HepG2 (cell line): ENCODE results near the gene VSIR. TPM values are rescaled to one million over a fixed set of nuclear protein-coding genes. Genes with fewer than 3 reads are reported as not detected.

Source experiments
- CBFB ChIP-seq: sonication (generic); formaldehyde crosslinking; IDR thresholded peaks from 2 replicates; pipeline ENCODE4 v1.4.0; 2020; ENCODE audit warnings: missing genetic modification reagents
- CREBL2 ChIP-seq: sonication (generic); formaldehyde crosslinking; IDR thresholded peaks from 2 replicates; pipeline ENCODE4 v1.8.1; 2023; ENCODE audit warnings: missing genetic modification reagents, mild to moderate bottlenecking, borderline replicate concordance
- E2F1 ChIP-seq: sonication (generic); formaldehyde crosslinking; IDR thresholded peaks from 2 replicates; pipeline ENCODE4 v1.5.0; 2020; ENCODE audit warnings: missing genetic modification reagents
- IRF1 ChIP-seq: sonication (generic); formaldehyde crosslinking; IDR thresholded peaks from 2 replicates; pipeline ENCODE4 v1.4.0; 2020; ENCODE audit warnings: low read depth, mild to moderate bottlenecking, missing genetic modification reagents
- KDM4B ChIP-seq: sonication (generic); formaldehyde crosslinking; IDR thresholded peaks from 2 replicates; pipeline ENCODE4 v1.4.0; 2020; ENCODE audit warnings: missing genetic modification reagents
- MEIS1 ChIP-seq: sonication (generic); formaldehyde crosslinking; IDR thresholded peaks from 2 replicates; pipeline ENCODE4 v1.9.0; 2021; ENCODE audit warnings: mild to moderate bottlenecking, missing genetic modification reagents, moderate library complexity, borderline replicate concordance
- NR2F6 ChIP-seq, 2 experiments: IDR thresholded peaks; 2 replicates each; pipeline ENCODE4 v1.6.1; 2016; ENCODE audit warnings: antibody characterized with exemption in 1 of 2, mild to moderate bottlenecking in 1 of 2
- PLRG1 ChIP-seq: fragments of 450-650 bp; conservative IDR thresholded peaks from 2 replicates; pipeline ENCODE4 v1.6.1; 2016
- POGZ ChIP-seq: sonication (generic); formaldehyde crosslinking; IDR thresholded peaks from 2 replicates; pipeline ENCODE4 v1.4.0; 2020; ENCODE audit warnings: mild to moderate bottlenecking, missing genetic modification reagents
- POLR2G ChIP-seq: fragments of 200-400 bp; formaldehyde crosslinking; IDR thresholded peaks from 2 replicates; pipeline ENCODE4 v1.6.1; 2018; ENCODE audit warnings: mild to moderate bottlenecking, low read depth, low read length, moderate library complexity
- SKI ChIP-seq: fragments of 450-650 bp; IDR thresholded peaks from one replicate; pipeline ENCODE4 v1.6.1; 2018; ENCODE audit warnings: mild to moderate bottlenecking; ENCODE audit not compliant: partially characterized antibody
- SP140L ChIP-seq: sonication (generic); formaldehyde crosslinking; IDR thresholded peaks from 2 replicates; pipeline ENCODE4 v1.4.0; 2020; ENCODE audit warnings: missing genetic modification reagents, borderline replicate concordance
- SP4 ChIP-seq: sonication (generic); formaldehyde crosslinking; IDR thresholded peaks from 2 replicates; pipeline ENCODE4 v1.8.1; 2023; ENCODE audit warnings: mild to moderate bottlenecking, missing genetic modification reagents
- SRY ChIP-seq: sonication (generic); formaldehyde crosslinking; IDR thresholded peaks from 2 replicates; pipeline ENCODE4 v1.8.0; 2022; ENCODE audit warnings: mild to moderate bottlenecking, missing genetic modification reagents
- TCF7L2 ChIP-seq: IDR thresholded peaks from 2 replicates; pipeline ENCODE4 v1.6.1; 2011; ENCODE audit warnings: mild to moderate bottlenecking, low read depth, low read length, moderate library complexity
- ZBTB20 ChIP-seq: sonication (generic); formaldehyde crosslinking; IDR thresholded peaks from 2 replicates; pipeline ENCODE4 v1.8.1; 2023; ENCODE audit warnings: missing genetic modification reagents, low read depth, mild to moderate bottlenecking, borderline replicate concordance
- ZNF180 ChIP-seq: sonication (generic); formaldehyde crosslinking; IDR thresholded peaks from 2 replicates; pipeline ENCODE4 v1.4.0; 2020; ENCODE audit warnings: low read depth, missing genetic modification reagents, borderline replicate concordance
- ZNF230 ChIP-seq: sonication (generic); formaldehyde crosslinking; IDR thresholded peaks from 2 replicates; pipeline ENCODE4 v1.4.0; 2020; ENCODE audit warnings: mild to moderate bottlenecking, missing genetic modification reagents
- ZNF343 ChIP-seq: sonication (generic); formaldehyde crosslinking; IDR thresholded peaks from 2 replicates; pipeline ENCODE4 v1.4.0; 2020; ENCODE audit warnings: mild to moderate bottlenecking, missing genetic modification reagents
- ZNF513 ChIP-seq: sonication (generic); formaldehyde crosslinking; conservative IDR thresholded peaks from 2 replicates; pipeline ENCODE4 v1.5.0; 2020; ENCODE audit warnings: missing genetic modification reagents
- ZNF543 ChIP-seq: sonication (generic); formaldehyde crosslinking; IDR thresholded peaks from 2 replicates; pipeline ENCODE4 v1.4.0; 2020; ENCODE audit warnings: mild to moderate bottlenecking, missing genetic modification reagents
- ZNF670 ChIP-seq: sonication (generic); formaldehyde crosslinking; IDR thresholded peaks from 2 replicates; pipeline ENCODE4 v1.8.0; 2022; ENCODE audit warnings: mild to moderate bottlenecking, missing genetic modification reagents, borderline replicate concordance
- ZNF777 ChIP-seq: sonication (generic); formaldehyde crosslinking; IDR thresholded peaks from 2 replicates; pipeline ENCODE4 v1.4.0; 2020; ENCODE audit warnings: missing genetic modification reagents
- polyA plus RNA-seq, 8 experiments: library from polyadenylated mRNA; depleted of rRNA in 3 of 8; stranded (reverse) in 7 of 8; unstranded in 1 of 8; fragments of >200 nt; fragmentation: Illumina TruSeq in 4 of 8; extraction: Trizol in 4 of 8; gene quantifications; 2 replicates each; pipeline versions ENCODE4 v1.2.1 to v1.2.3, GENCODE V29; 2011 to 2016; ENCODE audit warnings: low read depth in 4 of 8, missing spikeins in 1 of 8, mixed read lengths in 1 of 8; ENCODE audit not compliant: insufficient read depth in 1 of 8
- total RNA-seq, 5 experiments: library from RNA; depleted of rRNA; stranded (reverse); fragments of >200 nt; fragmentation: Illumina TruSeq; extraction: Trizol; gene quantifications; 2 replicates each; pipeline ENCODE4 v1.2.3, GENCODE V29; 2016; ENCODE audit warnings: low read depth in 1 of 5
- TF ChIP-seq, protein P1 (sequence below): sonication (generic); formaldehyde crosslinking; IDR thresholded peaks from 2 replicates; pipeline ENCODE4 v1.4.0; 2020; ENCODE audit warnings: missing genetic modification reagents

VSIR gene
- total and polyA plus RNA-seq, 2 of the 13 experiments (the other 11 are each of a cell fraction or from before 2014, with no cell fraction given), result 0.44 to 3.2 TPM

DNA sequence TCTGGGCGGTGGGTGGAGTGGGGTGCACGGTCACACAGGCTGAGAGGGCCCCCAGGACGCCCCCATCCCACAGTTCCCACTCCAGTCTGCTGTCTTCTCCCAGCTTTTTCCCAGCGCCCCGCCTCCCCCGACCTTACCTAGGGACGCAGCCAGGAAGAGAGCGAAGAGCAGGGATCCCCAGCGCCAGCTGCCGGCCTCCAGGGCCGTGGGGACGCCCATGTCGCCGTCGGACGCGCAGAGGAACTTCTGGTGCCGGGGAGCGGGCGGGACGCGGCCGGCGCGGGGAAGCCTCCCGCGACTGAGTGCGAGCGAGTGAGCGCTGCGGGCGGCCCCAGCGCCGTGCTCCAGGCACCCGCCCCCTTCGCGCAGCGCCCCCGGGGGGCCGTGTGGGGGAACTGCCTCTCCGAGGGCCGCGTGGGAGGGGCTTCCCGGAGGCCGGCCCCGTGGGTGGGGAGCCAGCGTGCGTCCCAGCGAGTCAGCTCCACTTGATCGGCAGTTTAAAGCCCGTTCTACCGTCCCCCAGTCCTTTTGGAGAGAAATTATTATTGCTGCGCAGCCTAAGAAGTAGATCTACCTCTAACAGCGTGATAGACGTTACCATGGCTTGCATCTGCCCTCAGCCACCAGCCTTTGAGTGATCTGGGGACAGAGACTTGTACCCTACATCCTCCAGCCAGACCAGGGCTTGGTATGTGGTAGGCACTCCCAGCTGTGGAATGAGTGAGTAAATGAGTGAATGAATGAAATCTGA is at the start of gene VSIR (continued):
- TF ChIP-seq ZNF777 (CRISPR knock-in tag), result peak; percentile 73; the same call in 1 of the 2 replicates
- TF ChIP-seq NR2F6 (IDR thresholded peaks at IDR 0.05), result no peak
- TF ChIP-seq NR2F6 (CRISPR knock-in tag; IDR thresholded peaks at IDR 0.05), result no peak
- no peak for TF ChIP-seq CBFB
- TF ChIP-seq IRF1, result no peak
- TF ChIP-seq ZNF180, result no peak
- no peak for TF ChIP-seq KDM4B (CRISPR knock-in tag)
- no peak for TF ChIP-seq POLR2G
- no peak for TF ChIP-seq CREBL2 (CRISPR knock-in tag)
- no peak for TF ChIP-seq PLRG1
- TF ChIP-seq POGZ (CRISPR knock-in tag), result no peak
- no peak for TF ChIP-seq E2F1 (CRISPR knock-in tag)
- no peak for TF ChIP-seq ZBTB20 (CRISPR knock-in tag)
- TF ChIP-seq, protein P1, sequence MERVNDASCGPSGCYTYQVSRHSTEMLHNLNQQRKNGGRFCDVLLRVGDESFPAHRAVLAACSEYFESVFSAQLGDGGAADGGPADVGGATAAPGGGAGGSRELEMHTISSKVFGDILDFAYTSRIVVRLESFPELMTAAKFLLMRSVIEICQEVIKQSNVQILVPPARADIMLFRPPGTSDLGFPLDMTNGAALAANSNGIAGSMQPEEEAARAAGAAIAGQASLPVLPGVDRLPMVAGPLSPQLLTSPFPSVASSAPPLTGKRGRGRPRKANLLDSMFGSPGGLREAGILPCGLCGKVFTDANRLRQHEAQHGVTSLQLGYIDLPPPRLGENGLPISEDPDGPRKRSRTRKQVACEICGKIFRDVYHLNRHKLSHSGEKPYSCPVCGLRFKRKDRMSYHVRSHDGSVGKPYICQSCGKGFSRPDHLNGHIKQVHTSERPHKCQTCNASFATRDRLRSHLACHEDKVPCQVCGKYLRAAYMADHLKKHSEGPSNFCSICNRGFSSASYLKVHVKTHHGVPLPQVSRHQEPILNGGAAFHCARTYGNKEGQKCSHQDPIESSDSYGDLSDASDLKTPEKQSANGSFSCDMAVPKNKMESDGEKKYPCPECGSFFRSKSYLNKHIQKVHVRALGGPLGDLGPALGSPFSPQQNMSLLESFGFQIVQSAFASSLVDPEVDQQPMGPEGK (CRISPR knock-in tag), result peak; percentile 50; the same call in 1 of the 2 replicates
- no peak for TF ChIP-seq ZNF543 (CRISPR knock-in tag)
- no peak for TF ChIP-seq ZNF343 (CRISPR knock-in tag)
- no peak for TF ChIP-seq TCF7L2
- TF ChIP-seq SP140L (CRISPR knock-in tag), result no peak
- TF ChIP-seq ZNF513, result no peak
- TF ChIP-seq ZNF670, result no peak
- no peak for TF ChIP-seq SKI
- TF ChIP-seq MEIS1, result no peak
- no peak for TF ChIP-seq ZNF230 (CRISPR knock-in tag)
- peak; percentile 55; the same call in 1 of the 2 replicates for TF ChIP-seq SP4 (CRISPR knock-in tag)
- no peak for TF ChIP-seq SRY (CRISPR knock-in tag)
